ENCODE measurements around the gene GLCCI1. TPM values are rescaled to one million over a fixed set of nuclear protein-coding genes. Genes with fewer than 3 reads are reported as not detected.

The GLCCI1 gene
- total and polyA plus RNA-seq, 2 donors (not counting 3 experiments of a cell fraction or from before 2014, with no cell fraction given): 2.3 to 5.6 TPM

DNA sequence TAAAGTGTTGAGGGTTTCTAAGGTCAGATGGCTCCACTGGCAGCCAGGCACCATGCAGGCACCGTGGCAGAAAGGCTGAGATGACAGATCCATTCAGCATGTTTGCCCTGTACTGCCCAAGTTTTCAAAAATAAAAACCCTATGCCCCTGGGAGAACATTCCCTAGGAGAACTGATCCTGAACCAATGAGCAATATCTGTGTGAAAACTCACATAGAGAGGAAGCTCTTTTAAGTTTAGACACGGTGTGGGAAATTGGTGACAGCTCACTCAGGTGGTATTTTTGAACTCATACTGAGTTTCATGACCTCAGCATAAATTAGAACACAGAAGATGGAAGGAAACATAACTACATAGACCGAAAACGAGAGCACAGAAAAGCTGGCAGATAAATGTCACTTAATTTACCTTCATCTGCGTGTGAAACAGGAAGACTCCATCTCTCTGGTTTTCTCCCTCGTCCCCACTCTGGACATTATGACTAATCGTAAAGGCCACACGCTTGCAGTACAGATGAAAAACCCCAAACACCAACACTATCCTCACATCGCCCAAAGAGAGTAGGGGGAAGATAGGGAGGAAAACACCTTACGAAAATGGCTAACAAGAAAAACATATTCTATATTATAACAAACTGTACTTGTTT is 165.6 kb downstream of the GLCCI1 start:
- Histone ChIP-seq H3K9me3 (replicated peaks; ENCODE audit: control insufficient read depth, insufficient read depth, low read length) (no peaks in the 10 kb centered on the region), H3K36me3 (ENCODE audit: control insufficient read depth in 2 of 2, extremely low read depth in 1 of 2, insufficient read depth in 2 of 2, low read length in 2 of 2) (no peaks in the 10 kb centered on the region), H2AFZ (ENCODE audit: low read depth, low read length) (no peak overlapping the region), H3K79me2 (ENCODE audit: control insufficient read depth, insufficient read depth, low read length) (no peaks in the 10 kb centered on the region), H3K27me3 (ENCODE audit: control insufficient read depth in 2 of 2, insufficient read depth in 2 of 2, low read length in 2 of 2) (no peaks in the 10 kb centered on the region), H4K20me1 (replicated peaks; ENCODE audit: control insufficient read depth, extremely low read depth, insufficient read depth, low read length) (no peaks in the 10 kb centered on the region), H3K4me2 (ENCODE audit: insufficient read depth, low read length) (no peak overlapping the region), H3K4me3 (replicated peaks in 1 of 3; ENCODE audit: insufficient read depth in 1 of 3, low read depth in 1 of 3, low read length in 3 of 3) (no peak overlapping the region), H3K27ac (ENCODE audit: insufficient read depth, low read depth, low read length) (no peak overlapping the region), H3K9me1 (replicated peaks; ENCODE audit: control insufficient read depth, extremely low read depth, insufficient read depth, low read length) (no peaks in the 10 kb centered on the region), H3K9ac (replicated peaks; ENCODE audit: extremely low read depth, insufficient read depth, low read length) (no peak overlapping the region), H3K4me1 (ENCODE audit: control insufficient read depth, extremely low read depth, insufficient read depth, low read length) (no peaks in the 10 kb centered on the region)
- CTCF ChIA-PET: no interaction called here
- no peak for TF ChIP-seq MYC (IDR thresholded peaks at IDR 0.05; ENCODE audit: low read depth, low read length)
- no peak for TF ChIP-seq EZH2 (IDR thresholded peaks at IDR 0.05; ENCODE audit: borderline replicate concordance, low read depth, low read length, severe bottlenecking)
- TF ChIP-seq, protein P1, sequence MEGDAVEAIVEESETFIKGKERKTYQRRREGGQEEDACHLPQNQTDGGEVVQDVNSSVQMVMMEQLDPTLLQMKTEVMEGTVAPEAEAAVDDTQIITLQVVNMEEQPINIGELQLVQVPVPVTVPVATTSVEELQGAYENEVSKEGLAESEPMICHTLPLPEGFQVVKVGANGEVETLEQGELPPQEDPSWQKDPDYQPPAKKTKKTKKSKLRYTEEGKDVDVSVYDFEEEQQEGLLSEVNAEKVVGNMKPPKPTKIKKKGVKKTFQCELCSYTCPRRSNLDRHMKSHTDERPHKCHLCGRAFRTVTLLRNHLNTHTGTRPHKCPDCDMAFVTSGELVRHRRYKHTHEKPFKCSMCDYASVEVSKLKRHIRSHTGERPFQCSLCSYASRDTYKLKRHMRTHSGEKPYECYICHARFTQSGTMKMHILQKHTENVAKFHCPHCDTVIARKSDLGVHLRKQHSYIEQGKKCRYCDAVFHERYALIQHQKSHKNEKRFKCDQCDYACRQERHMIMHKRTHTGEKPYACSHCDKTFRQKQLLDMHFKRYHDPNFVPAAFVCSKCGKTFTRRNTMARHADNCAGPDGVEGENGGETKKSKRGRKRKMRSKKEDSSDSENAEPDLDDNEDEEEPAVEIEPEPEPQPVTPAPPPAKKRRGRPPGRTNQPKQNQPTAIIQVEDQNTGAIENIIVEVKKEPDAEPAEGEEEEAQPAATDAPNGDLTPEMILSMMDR (IDR thresholded peaks at IDR 0.05; ENCODE audit: extremely low read depth in 1 of 2, insufficient read depth in 1 of 2, low read depth in 1 of 2, low read length in 2 of 2): no peak
- TF ChIP-seq POLR2A (IDR thresholded peaks at IDR 0.05; ENCODE audit: low read depth, low read length): no peak
- no peak for TF ChIP-seq FOS (IDR thresholded peaks at IDR 0.05; ENCODE audit: borderline replicate concordance, insufficient read depth, low read length)
- TF ChIP-seq GATA2 (IDR thresholded peaks at IDR 0.05; ENCODE audit: insufficient read depth, insufficient read length, low read depth, low read length): no peak
- no peak for TF ChIP-seq POLR2AphosphoS5 (IDR thresholded peaks at IDR 0.05; ENCODE audit: insufficient read depth, low read depth, low read length)
- POLR2A ChIA-PET: no interaction called here
- DNase-seq (ENCODE audit: low read depth, low spot score): no peak
- BruUV-seq (replicated peaks): no TSS peak
- intact Hi-C loops (cut with micrococcal nuclease) (no loop called here), dilution Hi-C loops (cut with MboI; ENCODE audit: extremely low pct_ligation_motif_present, low sequenced_read_pairs) (no loop called here)
- FAIRE-seq: no peak
